HG03066 (cell line): ENCODE results near the gene DCDC2.
"Not testable (repeated sequence)": the region's sequence is repeated elsewhere in the genome, so short reads cannot be mapped to it uniquely, and the experiment has no call there.

Experiments
- ATAC-seq: cut with Tn5 transposase; IDR thresholded peaks from one replicate; pipeline ENCODE4 v1.9.1; 2021; ENCODE audit warnings: low read depth; ENCODE audit not compliant: unreplicated experiment

DCDC2 gene

GRCh38 chr6:24273096-24273870 is 84.6 kb downstream of the DCDC2 start:
- no peak for ATAC-seq

GRCh38 chr6:24272553-24272952 is 85.3 kb downstream of the DCDC2 start:
- ATAC-seq = no peak

DNA sequence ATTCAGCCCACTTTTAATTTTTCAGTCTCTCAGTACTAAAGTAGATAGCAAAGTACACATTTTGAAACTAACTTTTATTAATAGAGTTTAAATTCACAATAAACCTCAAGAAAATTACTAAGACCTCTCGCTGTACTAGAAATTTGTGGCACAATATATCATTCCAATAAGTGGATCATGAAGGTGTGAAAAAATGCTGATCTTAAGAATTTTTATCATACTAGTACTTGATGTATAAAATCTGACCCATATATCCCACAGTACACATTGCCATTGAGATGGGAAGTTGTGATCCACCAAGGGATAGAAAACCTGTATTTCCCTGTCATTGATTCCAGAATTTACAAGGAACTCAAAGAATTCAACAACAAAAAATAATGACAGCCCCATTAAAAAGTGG is 85.7 kb downstream of the DCDC2 start:
- no peak for ATAC-seq

GRCh38 chr6:24270011-24270410 is 87.8 kb downstream of the DCDC2 start:
- ATAC-seq = no peak

DNA sequence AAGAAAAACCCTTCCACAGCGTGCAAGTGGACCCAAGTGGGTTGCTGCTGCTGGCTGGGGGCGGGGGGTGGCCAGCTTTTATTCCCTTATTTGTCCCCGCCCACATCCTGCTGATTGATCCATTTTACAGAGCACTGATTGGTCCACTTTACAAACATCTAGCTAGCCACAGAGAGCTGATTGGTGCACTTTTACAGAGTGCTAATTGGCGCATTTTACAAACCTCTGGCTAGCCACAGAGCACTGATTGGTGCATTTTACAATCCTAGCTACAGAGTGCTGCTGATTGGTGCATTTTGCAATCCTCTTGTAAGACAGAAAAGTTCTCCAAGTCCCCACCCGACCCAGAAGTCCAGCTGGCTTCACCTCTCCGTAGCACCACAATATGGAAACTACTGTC is 99.6 kb downstream of the DCDC2 start:
- not testable (repeated sequence) for ATAC-seq

DNA sequence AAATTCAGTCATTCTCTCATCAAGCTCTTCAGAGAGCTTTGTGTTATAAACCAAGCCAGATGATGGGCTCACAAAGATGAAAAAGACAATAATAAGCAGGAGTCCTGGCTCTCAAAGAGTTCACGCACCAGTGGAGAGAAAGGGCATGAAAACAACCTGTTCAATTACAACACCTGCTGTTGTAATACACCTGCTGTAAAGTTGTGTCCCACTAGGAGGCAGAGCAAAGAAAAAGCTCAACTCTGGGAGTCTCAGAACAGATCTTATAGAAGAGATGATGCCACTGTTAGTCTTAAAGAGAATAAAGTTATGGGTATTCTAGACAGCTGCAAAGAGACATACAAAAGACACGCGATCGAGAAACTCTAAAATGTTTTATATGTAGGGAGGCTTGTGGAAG is 100.6 kb downstream of the DCDC2 start:
- ATAC-seq = no peak

GRCh38 chr6:24255676-24256075 is 102.2 kb downstream of the DCDC2 start:
- ATAC-seq = peak; percentile 94

- ATAC-seq = no peak
Observed at GRCh38 chr6:24253360-24253759, 104.5 kb downstream of the DCDC2 start.

- ATAC-seq = no peak
Observed at GRCh38 chr6:24252280-24252679, 105.6 kb downstream of the DCDC2 start.

- ATAC-seq = no peak
Observed at GRCh38 chr6:24251339-24251738, 106.5 kb downstream of the DCDC2 start.

GRCh38 chr6:24249926-24250325 is 107.9 kb downstream of the DCDC2 start:
- ATAC-seq = no peak

GRCh38 chr6:24245275-24245674 is 112.6 kb downstream of the DCDC2 start:
- ATAC-seq = no peak

DNA sequence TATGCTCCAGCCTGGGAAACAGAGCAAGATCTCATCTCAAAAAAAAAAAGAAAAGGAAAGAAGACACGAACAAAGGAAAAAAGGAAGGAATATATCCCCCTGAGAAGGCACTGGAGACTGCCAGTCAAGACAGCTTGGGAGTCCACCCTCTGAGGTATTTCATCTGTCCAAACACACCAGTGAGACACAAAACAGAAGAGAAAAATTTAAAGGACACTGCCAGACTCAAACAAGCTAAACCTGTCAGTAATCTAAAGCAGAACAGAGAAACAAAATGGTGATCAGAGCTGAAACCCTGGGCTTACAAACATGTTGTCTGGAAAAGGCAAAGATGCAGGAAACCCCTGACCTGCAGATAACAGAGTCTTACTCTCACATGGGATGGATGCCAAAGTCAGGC is 114.9 kb downstream of the DCDC2 start:
- no peak for ATAC-seq

DNA sequence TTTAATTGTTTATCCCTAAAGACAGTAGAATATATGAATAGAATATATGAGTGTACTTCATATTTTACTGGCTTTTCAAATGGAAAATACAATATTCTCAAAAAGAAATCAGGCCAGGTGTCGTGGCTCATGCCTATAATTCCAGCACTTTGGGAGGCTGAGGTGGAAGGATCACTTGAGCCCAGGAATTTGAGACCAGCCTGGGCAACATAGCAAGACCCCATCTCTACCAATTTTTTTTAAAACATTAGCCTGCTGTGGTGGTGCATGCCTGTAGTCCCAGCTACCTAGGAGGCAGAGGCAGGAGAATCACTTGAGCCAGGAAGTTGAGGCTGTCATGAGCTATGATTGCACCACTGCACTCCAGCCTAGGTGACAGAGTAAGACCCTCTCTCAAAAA is 116.1 kb downstream of the DCDC2 start:
- not testable (repeated sequence) for ATAC-seq

DNA sequence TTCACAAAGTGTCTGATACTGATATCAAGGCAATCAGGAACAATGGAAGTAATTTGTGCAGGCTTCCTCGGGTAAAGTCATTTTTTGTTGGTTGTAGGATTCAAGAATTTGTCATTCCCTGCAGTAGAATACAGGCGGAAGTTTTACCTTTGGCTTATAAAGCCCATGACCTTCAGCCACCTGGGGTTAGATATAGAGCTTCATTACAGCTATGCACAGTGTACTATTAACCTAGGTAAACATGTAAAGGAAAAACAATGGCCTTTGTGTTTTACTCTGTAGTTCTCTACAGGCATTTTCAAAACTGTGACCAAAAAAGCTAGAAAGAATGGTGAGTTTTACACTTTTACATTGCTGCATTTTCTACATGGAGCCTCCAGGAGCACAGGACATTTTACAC is 116.9 kb downstream of the DCDC2 start:
- ATAC-seq = no peak

- ATAC-seq = no peak
Observed at GRCh38 chr6:24240380-24240928, 117.4 kb downstream of the DCDC2 start.

DNA sequence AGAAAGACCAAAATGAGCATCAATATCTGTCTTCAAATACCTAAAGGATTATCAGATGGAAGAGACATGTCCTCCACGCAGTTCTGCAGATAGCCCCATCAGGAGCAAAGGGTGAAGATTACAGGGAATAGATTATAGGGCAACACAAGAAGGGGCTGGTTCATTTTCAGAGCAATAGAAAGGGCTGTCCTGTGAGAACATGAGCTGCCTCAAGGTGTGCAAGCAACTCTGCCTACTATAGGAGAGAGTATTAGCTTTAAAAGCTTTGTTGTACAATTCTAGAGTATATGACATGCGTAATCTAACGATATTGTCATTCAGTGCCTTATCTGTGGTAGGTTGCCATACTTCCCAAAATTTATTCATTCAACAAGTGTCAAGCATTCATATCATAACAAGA is 119.2 kb downstream of the DCDC2 start:
- no peak for ATAC-seq

GRCh38 chr6:24236779-24237178 is 121.1 kb downstream of the DCDC2 start:
- not testable (repeated sequence) for ATAC-seq

GRCh38 chr6:24233813-24234442 is 123.9 kb downstream of the DCDC2 start:
- ATAC-seq = no peak

DNA sequence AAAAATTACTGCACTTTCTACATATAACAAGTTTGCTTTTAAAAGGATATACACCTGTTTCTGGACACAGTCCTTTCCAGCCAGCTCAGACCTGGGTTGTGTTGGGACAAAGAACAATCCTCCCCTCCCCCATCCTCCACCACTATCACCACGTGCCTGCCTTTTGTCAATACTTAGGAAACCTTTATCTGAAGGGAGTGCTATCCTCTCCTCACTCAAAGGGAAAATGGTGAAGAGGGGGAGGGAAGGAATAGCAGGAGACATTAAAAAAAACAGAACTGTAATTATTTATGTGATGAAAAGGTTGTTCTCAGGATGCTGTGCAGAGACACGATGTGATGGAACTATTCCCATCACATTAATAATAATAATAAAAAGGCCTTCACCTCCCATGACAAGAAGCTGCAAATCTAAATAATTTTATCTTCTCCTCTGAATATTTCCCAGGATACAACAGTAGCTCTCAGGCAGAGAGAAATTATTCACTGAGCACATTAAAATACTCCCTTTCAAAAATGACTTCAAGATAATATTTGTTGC is 126.4 kb downstream of the DCDC2 start:
- ATAC-seq = no peak

GRCh38 chr6:24229696-24230405 is 128.0 kb downstream of the DCDC2 start:
- ATAC-seq = no peak
